ENCODE results near the gene SNX17.
A peak's percentile ranks its signal among the peaks of the same experiment; 100 is the strongest.

Gene SNX17

GRCh38 chr2:27363933-27364332 is 6.5 kb upstream of the SNX17 start:
- no peak for DNase-seq (ENCODE audit: low read depth in 2 of 2)

DNA sequence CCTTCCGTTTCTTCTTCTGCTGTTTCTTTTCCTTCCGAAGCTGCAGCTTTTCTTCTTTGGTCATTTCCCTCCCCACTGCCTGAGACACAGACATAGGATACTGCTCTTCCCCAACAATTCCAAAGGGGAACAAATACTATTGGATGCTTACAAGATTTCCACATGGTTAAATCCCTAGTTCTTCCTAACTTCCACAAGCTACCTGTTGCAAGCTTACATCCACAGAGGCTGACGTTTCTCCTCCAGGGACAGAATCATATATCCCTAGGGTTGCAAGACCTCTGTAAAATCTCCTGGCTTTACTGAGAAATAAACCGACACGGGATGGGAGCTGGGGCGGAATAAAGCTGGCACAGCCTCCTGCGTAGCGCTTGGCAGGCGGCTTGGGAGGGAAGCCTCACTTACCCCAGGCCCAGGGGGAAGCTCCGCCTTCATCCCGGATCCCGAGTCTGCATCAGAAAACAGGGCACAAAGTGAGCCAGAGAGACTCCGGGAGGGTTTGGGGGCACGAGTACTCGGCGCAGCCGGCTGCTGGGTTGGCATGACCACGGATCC is 868 bp upstream of the SNX17 start:
- DNase-seq (ENCODE audit: low read depth in 2 of 2): no peak

GRCh38 chr2:27370816-27371620 is 602 bp downstream of the SNX17 start:
- DNase-seq (ENCODE audit: low read depth in 2 of 2): no peak

- no peak for DNase-seq (ENCODE audit: low read depth in 2 of 2)
These were observed 2.5 kb downstream of the SNX17 start for GRCh38 chr2:27372937-27373336.

DNA sequence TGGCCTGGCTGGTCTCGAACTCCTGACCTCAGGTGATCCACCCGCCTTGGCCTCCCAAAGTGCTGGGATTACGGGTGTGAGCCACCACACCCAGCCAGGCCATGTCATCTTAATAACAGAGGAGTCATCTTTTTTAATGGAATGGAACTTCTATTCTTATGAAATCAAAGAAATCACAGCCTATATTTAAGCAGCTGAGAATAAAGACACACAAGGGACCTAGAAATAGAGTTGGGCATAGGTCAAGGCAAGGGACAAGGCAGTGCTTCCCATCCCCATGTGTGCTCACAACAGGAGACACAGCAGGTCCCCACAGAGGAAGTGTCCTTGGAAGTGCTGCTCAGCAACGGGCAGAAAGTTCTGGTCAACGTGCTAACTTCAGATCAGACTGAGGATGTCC is 3.2 kb downstream of the SNX17 start:
- no peak for DNase-seq (ENCODE audit: low read depth in 2 of 2)

DNA sequence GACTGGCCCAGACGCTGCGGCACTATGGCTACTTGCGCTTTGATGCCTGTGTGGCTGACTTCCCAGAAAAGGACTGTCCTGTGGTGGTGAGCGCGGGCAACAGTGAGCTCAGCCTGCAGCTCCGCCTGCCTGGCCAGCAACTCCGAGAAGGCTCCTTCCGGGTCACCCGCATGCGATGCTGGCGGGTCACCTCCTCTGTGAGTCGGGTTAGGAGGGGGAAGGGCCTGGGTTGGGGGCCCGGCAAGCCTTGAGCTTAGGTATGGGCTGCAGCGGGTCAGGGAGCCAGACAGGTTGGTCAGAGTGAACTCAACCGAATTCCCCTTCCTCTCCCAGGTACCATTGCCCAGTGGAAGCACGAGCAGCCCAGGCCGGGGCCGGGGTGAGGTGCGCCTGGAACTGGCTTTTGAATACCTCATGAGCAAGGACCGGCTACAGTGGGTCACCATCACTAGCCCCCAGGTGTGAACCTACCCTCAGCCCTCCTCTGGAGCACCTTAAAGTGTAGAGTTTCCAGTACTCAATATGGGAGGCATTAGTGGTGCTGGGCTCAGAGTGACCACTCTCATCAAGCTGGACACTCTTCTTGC is 5.2 kb downstream of the SNX17 start:
- no peak for DNase-seq (ENCODE audit: low read depth in 2 of 2)

GRCh38 chr2:27376151-27376865 is 5.9 kb downstream of the SNX17 start:
- no peak for DNase-seq (ENCODE audit: low read depth in 2 of 2)

GRCh38 chr2:27376866-27377617 is 6.6 kb downstream of the SNX17 start:
- no peak for DNase-seq (ENCODE audit: low read depth in 2 of 2)

- DNase-seq (ENCODE audit: low read depth in 2 of 2): no peak
These were observed 7.2 kb downstream of the SNX17 start for GRCh38 chr2:27377618-27378095.

GRCh38 chr2:27378096-27378808 is 7.8 kb downstream of the SNX17 start:
- no peak for DNase-seq (ENCODE audit: low read depth in 2 of 2)

- DNase-seq (ENCODE audit: low read depth in 2 of 2): no peak
These were observed 8.4 kb downstream of the SNX17 start for GRCh38 chr2:27378809-27379290.

- no peak for DNase-seq (ENCODE audit: low read depth in 2 of 2)
These were observed 9.0 kb downstream of the SNX17 start for GRCh38 chr2:27379383-27379835.

DNA sequence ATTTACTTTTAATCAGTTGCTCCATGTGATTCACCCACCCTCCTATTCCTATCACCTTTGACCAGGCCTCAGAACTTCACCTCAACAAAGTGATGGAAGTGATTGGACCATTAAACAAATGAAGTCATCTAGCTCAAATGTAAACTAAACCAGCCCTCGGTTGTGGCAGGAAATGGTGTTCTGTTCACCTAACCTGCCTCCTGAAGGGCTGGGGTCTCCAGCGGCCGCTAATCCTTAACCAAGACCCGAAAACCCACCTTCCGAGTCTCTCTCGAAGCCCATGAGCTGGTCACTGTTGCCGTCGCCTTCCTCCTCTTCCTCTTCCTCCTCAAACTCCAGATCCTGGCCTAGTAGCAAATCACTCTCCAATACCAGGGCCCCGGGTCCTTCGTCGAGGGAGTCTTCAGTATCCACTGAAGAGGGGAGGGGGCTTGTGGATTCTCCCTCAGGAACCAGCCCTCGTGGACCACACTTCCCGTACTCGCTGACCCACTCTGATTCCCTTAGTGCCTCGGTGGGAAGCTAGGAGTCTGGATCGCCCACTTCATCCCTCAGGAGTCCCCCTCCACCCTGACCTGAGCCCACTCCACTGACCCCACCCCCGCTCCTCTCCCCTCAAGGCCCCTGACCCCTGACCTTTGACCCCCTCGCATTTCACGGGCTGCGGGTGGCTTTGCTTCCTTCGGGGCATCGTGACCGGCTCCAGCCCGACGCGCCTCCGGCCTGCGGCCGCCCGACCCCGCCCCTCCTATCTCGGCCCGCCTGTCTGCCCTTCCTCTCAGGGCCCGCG is 9.6 kb downstream of the SNX17 start:
- no peak for DNase-seq (ENCODE audit: low read depth in 2 of 2)

DNA sequence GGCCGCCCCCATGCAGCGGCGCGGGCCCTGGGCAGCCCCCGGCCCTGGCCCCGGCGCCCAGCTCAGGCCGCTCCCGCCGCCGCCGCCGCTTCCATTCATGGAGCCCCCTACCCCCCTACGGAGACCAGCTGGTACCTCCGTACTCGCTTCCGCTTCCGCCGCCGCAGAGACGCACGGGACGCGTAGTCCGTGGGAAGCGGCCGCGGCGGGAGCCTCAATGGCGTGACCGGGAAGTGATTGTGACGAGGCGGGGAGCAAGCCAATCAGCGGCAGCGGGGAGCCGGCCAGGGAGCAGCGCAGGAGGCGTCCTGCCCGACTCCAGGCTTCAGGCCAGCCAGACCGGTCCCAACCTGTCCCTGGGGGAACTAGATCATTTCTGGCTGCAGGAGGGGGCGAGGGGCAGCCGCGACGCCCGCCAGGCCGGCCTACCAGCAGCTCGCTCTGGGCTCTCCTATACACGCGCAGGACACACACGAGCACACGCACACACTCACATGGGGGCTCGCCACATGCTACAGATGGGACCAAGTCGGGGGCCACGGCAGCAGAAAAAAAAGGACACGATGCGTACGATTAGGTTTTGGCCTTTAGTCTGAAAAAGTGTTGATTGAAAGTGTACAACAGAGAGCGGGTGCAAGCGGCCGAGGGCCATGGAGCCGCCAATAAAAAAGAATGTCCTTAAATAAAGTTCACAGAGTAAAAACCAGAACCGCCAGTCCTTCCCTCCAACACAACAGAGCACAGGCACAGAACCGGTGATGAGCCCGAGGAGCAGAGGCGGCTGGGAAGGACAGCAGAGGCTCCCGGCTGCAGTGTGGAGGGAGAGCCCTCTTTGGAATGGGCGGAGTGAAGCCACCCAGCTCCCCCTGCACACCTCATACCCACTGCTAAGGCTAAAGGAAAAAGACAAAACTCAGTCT is 10.5 kb downstream of the SNX17 start, which contains the start of gene ZNF513:
TSS of gene ZNF513 (minus strand) at position 109 of the 920 bp plus-strand sequence. CDS start 208 bp downstream, outside the sequence.
- peak; percentile 72 to 76 for DNase-seq (ENCODE audit: low read depth in 2 of 2)

GRCh38 chr2:27381577-27382181 is 11.3 kb downstream of the SNX17 start:
- no peak for DNase-seq (ENCODE audit: low read depth in 2 of 2)

GRCh38 chr2:27390822-27391679 is 20.6 kb downstream of the SNX17 start:
- no peak for DNase-seq (ENCODE audit: low read depth in 2 of 2)

- no peak for DNase-seq (ENCODE audit: low read depth in 2 of 2)
These were observed 22.8 kb downstream of the SNX17 start for GRCh38 chr2:27393225-27393624.

Data from activated CD8-positive, alpha-beta memory T cell treated with anti-CD3 and anti-CD28 coated beads for 4 hours (primary cell).